Spleen (tissue), 11 donors: ENCODE data around the gene NAALADL2. TPM values are rescaled to one million over a fixed set of nuclear protein-coding genes. Genes with fewer than 3 reads are reported as not detected.

Experiments used
- DNase-seq: peaks from one replicate; pipeline ENCODE4 v3.0.0-alpha.2; 2020
- H3K27ac ChIP-seq, 8 donors: fragments of 200-600 bp; sonication (generic) in 7 of 8; 1 replicate in 4 of 8; 2 replicates in 4 of 8; pipeline versions ENCODE4 v1.5.0 to v1.8.0; 2016 to 2021; ENCODE audit warnings: inconsistent platforms in 4 of 8, mild to moderate bottlenecking in 4 of 8, moderate library complexity in 1 of 8
- H3K27me3 ChIP-seq, 7 donors: fragments of 200-600 bp; sonication (generic) in 6 of 7; replicated peaks in 1 of 7; 1 replicate in 4 of 7; 2 replicates in 3 of 7; pipeline versions ENCODE4 v1.5.0 to v1.8.0; 2016 to 2021; ENCODE audit warnings: inconsistent platforms in 3 of 7, mild to moderate bottlenecking in 1 of 7
- H3K36me3 ChIP-seq, 6 donors: fragments of 200-600 bp; sonication (generic) in 5 of 6; 1 replicate in 4 of 6; 2 replicates in 2 of 6; pipeline versions ENCODE4 v1.5.0 to v1.8.0; 2016 to 2021; ENCODE audit warnings: inconsistent platforms in 2 of 6
- H3K4me1 ChIP-seq, 6 donors: fragments of 200-600 bp; sonication (generic) in 5 of 6; 1 replicate in 3 of 6; 2 replicates in 3 of 6; pipeline versions ENCODE4 v1.5.0 to v1.8.0; 2016 to 2021; ENCODE audit warnings: inconsistent platforms in 3 of 6
- H3K4me3 ChIP-seq, 8 donors: fragments of 200-600 bp; sonication (generic) in 7 of 8; 1 replicate in 4 of 8; 2 replicates in 4 of 8; pipeline versions ENCODE4 v1.5.0 to v1.8.0; 2016 to 2021; ENCODE audit warnings: inconsistent platforms in 4 of 8, mild to moderate bottlenecking in 4 of 8, moderate library complexity in 2 of 8
- H3K9me3 ChIP-seq, 8 donors: fragments of 200-600 bp; sonication (generic) in 7 of 8; 1 replicate in 4 of 8; 2 replicates in 4 of 8; pipeline versions ENCODE4 v1.5.0 to v1.8.0; 2016 to 2021; ENCODE audit warnings: inconsistent platforms in 4 of 8
- CTCF ChIP-seq, 11 experiments: fragments of 200-600 bp in 7 of 11; fragments of 450-650 bp in 4 of 11; sonication (generic) in 4 of 11; IDR thresholded peaks in 8 of 11; conservative IDR thresholded peaks in 3 of 11; 1 replicate in 7 of 11; 2 replicates in 4 of 11; pipeline versions ENCODE4 v1.4.0 to v1.8.0; 2016 to 2021; ENCODE audit warnings: antibody characterized with exemption in 11 of 11, inconsistent platforms in 4 of 11, mild to moderate bottlenecking in 1 of 11
- POLR2A ChIP-seq, 3 donors: fragments of 450-650 bp; IDR thresholded peaks; one replicate each; pipeline ENCODE4 v1.5.1; 2017; ENCODE audit warnings: antibody characterized with exemption in 3 of 3, mild to moderate bottlenecking in 1 of 3
- POLR2AphosphoS5 ChIP-seq, 3 donors: sonication (generic); formaldehyde crosslinking; IDR thresholded peaks; one replicate each; pipeline ENCODE4 v1.5.1; 2017; ENCODE audit warnings: antibody characterized with exemption in 3 of 3
- whole genome bisulfite sequencing, 5 donors: extraction: QIAGEN DNeasy Blood & Tissue Kit in 3 of 5; methylation state at CpG; one replicate each; pipeline versions ENCODE4 v1.1.5 to v1.1.7; 2013 to 2018; 5-methylcytosine and 5-hydroxymethylcytosine counted together
- intact Hi-C: fragments of 100-400 bp; cut with DNase I; formaldehyde crosslinking; loops from one replicate; pipeline ENCODE4 v1.15.0; 2023; ENCODE audit warnings: low total_unique reads
- polyA plus RNA-seq, 3 donors: library from polyadenylated mRNA; stranded (reverse); fragments of 200-250 nt; gene quantifications; one replicate each; pipeline ENCODE4 v1.2.1, GENCODE V29; 2013
- total RNA-seq, 7 donors: library from RNA; depleted of rRNA in 3 of 7; stranded (reverse); fragments of >200 nt in 3 of 7; fragmentation: NEBNext Ultra II Directional in 4 of 7; extraction: Animal tissue kit (Norgen Biotek cat#: 25700) in 4 of 7; gene quantifications; one replicate each; pipeline versions ENCODE4 v1.1.0 to v1.2.1, GENCODE V29; 2016 to 2021
- donor health status: healthy with polysubstance abuse.
- donor health status: DM: no; HTN: no; CAD: no; lungs with moderate emphysema.
- donor health status: DM: no; HTN: no; CAD: no.
- donor health status: Bipolar disorder and iron deficiency.
- donor health status: healthy.
- donor health status: DM: no; HTN: no; CAD: no.
- donor health status: DM: yes; HTN: yes; CAD: no.

Gene NAALADL2
- total and polyA plus RNA-seq, 10 donors = 0.09 to 14.4 (median 6.4) TPM

DNA sequence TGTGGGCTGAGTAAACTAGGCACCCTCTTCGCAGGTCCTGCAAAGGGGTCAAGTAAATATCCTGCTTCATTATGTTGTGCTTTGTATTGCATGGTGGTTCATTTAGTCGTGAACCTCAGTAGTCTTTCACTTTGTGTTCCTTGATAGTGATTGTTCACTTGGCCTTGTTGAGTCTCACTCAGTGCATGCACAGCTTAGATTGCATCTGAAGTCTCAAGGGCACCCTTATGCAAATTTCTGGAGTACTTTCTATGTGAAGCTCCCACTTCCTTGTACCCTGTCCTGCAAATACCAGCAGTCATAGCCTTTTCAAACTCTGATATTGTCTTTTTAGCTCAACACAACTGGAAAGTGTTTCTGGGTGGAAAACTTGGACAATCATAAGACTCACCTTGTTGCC is 519.2 kb downstream of the NAALADL2 start:
- Histone ChIP-seq H3K4me1 (no peaks in the 10 kb centered on the region), H3K9me3 (peaks cover 0 to 12% (median 0%) of the 10 kb centered on the region in 8 donors), H3K27me3 (no peaks in the 10 kb centered on the region), H3K27ac (no peak overlapping the region), H3K36me3 (no peaks in the 10 kb centered on the region), H3K4me3 (no peak overlapping the region)
- DNase-seq = no peak
- 76 to 87% (median 79%) methylated on average over 2 of the region's 2 CpGs for WGBS, 5 donors
- intact Hi-C loops = no loop called here
- TF ChIP-seq CTCF (IDR thresholded peaks at IDR 0.05 in 8 of 11, conservative IDR thresholded peaks at IDR 0.05 in 3 of 11) = no peak
- TF ChIP-seq POLR2A (IDR thresholded peaks at IDR 0.05) = no peak
- no peak for TF ChIP-seq POLR2AphosphoS5 (IDR thresholded peaks at IDR 0.05)

DNA sequence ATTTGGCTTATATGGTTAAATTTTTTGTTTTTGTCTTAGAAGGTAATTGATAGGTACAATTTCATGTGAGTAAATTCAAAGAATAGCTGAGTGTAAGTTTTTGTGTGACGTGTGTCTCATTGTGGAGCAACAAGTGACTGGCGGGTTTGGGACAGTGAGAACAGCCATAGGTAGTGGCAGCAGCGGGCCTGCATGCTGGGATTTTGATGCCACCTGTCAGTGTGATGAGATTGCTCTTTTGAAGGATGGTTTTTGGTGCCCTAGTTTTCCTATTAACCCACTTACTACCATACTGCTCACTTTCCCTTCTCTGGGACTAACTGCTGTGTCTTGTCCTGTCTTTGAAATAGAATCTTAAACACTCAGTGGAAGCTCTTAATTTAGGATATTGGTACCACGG is 522.6 kb downstream of the NAALADL2 start:
- H3K9me3 ChIP-seq = peaks cover 0 to 12% (median 0%) of the 10 kb centered on the region in 8 donors
- H3K4me3 ChIP-seq = no peak overlapping the region
- no peak for DNase-seq
- H3K27ac ChIP-seq = no peak overlapping the region
- TF ChIP-seq POLR2AphosphoS5 (IDR thresholded peaks at IDR 0.05) (no peak), POLR2A (IDR thresholded peaks at IDR 0.05) (no peak), CTCF (IDR thresholded peaks at IDR 0.05 in 8 of 11, conservative IDR thresholded peaks at IDR 0.05 in 3 of 11) (no peak)
- no peaks in the 10 kb centered on the region for H3K27me3 ChIP-seq
- WGBS, 5 donors = 80 to 95% (median 87%) methylated on average over 4 of the region's 4 CpGs
- no peaks in the 10 kb centered on the region for H3K36me3 ChIP-seq
- intact Hi-C loops = no loop called here
- no peaks in the 10 kb centered on the region for H3K4me1 ChIP-seq

DNA sequence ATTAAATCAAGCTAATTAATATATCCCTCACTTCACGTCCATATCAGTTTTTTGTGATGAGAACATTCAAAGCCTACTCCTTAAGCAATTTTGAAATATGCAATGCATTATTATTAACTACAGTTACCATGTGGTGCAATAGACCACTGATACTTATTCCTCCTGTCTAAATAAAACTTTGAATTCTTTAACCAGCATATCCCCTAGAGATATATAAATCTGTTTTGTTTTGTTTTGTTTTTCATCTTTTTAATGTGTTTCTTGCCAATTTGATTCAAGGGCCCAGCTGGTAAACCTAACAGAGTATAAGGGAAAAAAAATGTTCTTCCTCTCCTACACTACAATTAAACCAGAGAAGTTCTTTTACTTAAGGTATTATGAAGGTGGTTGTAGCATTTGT is 524.2 kb downstream of the NAALADL2 start:
- Histone ChIP-seq H3K36me3 (no peaks in the 10 kb centered on the region), H3K4me1 (no peaks in the 10 kb centered on the region), H3K9me3 (peaks cover 0 to 2% (median 0%) of the 10 kb centered on the region in 8 donors), H3K27me3 (no peaks in the 10 kb centered on the region), H3K4me3 (no peak overlapping the region), H3K27ac (no peak overlapping the region)
- DNase-seq = no peak
- intact Hi-C loops = no loop called here
- 76 to 96% (median 90%) methylated on average over 1 of the region's 1 CpG for WGBS, 5 donors
- TF ChIP-seq POLR2AphosphoS5 (IDR thresholded peaks at IDR 0.05) = no peak
- TF ChIP-seq CTCF (IDR thresholded peaks at IDR 0.05 in 8 of 11, conservative IDR thresholded peaks at IDR 0.05 in 3 of 11) = no peak
- TF ChIP-seq POLR2A (IDR thresholded peaks at IDR 0.05) = no peak

DNA sequence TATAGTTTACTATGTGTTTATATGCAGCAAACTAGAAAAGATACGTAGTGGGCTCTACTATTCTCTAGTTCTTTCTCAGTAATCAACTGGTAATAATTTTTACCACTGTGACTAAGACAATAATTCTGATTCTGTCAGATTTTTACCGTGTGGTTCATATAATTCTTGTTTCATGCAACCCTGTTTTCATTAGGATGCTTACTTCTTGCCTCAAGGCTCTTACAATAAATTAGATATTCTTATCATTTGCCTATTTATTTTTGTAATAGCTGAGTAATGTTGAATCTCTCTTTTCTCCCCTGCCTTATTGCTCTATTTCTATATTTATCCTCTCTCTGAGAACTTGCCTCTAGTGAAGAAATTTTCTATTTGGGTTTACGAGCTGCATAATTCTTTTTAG is 524.7 kb downstream of the NAALADL2 start:
- Histone ChIP-seq H3K27ac (no peak overlapping the region), H3K4me1 (no peaks in the 10 kb centered on the region), H3K36me3 (no peaks in the 10 kb centered on the region), H3K4me3 (no peak overlapping the region), H3K9me3 (no peaks in the 10 kb centered on the region), H3K27me3 (no peaks in the 10 kb centered on the region)
- intact Hi-C loops = no loop called here
- WGBS, 5 donors = 78 to 85% (median 82%) methylated on average over 3 of the region's 3 CpGs
- no peak for DNase-seq
- TF ChIP-seq POLR2A (IDR thresholded peaks at IDR 0.05) = no peak
- TF ChIP-seq POLR2AphosphoS5 (IDR thresholded peaks at IDR 0.05) = no peak
- no peak for TF ChIP-seq CTCF (IDR thresholded peaks at IDR 0.05 in 8 of 11, conservative IDR thresholded peaks at IDR 0.05 in 3 of 11)
